Panc1 (cell line): ENCODE measurements around the gene HS3ST5. TPM values are rescaled to one million over a fixed set of nuclear protein-coding genes. Genes with fewer than 3 reads are reported as not detected.

Source experiments
- ATAC-seq: fragments of 200-7000 bp; cut with Tn5 transposase; 2 replicates; pipeline ENCODE4 v1.9.1; 2020; ENCODE audit warnings: mild to moderate bottlenecking, moderate library complexity
- BruUV-seq: library from RNA; stranded (reverse); fragments of 400-500 nt; replicated peaks from 2 replicates; lab custom pipeline; 2021; lab: Mats Ljungman, UMichigan
- CTCF ChIA-PET: fragments of 300-600 bp; sonication (Branson Sonifier 250); formaldehyde crosslinking; loops from one replicate; lab custom pipeline; 2022; ENCODE audit warnings: antibody characterized with exemption; lab: Charles Lee
- POLR2A ChIA-PET: fragments of 300-600 bp; sonication (Branson Sonifier 250); formaldehyde crosslinking; loops from one replicate; lab custom pipeline; 2022; ENCODE audit warnings: antibody characterized with exemption; lab: Charles Lee
- DNase-seq: peaks from one replicate; pipeline ENCODE4 v3.0.0-alpha.2; 2010; ENCODE audit warnings: low read depth, low spot score
- H3K27ac ChIP-seq: 2 replicates; pipeline ENCODE4 v1.5.1; 2011; ENCODE audit warnings: mild to moderate bottlenecking, low read length, inconsistent platforms
- H3K27me3 ChIP-seq: fragments of 200-500 bp; sonication (Bioruptor generic); 2 replicates; pipeline ENCODE4 v1.6.0; 2014; ENCODE audit warnings: low read length, inconsistent platforms; ENCODE audit not compliant: control insufficient read depth, insufficient read depth
- H3K36me3 ChIP-seq: fragments of 200-500 bp; sonication (Bioruptor generic); 2 replicates; pipeline ENCODE4 v1.5.1; 2014; ENCODE audit warnings: inconsistent platforms, mild to moderate bottlenecking, low read length, moderate library complexity; ENCODE audit not compliant: control insufficient read depth, insufficient read depth
- H3K4me1 ChIP-seq: 2 replicates; pipeline ENCODE4 v1.5.1; 2011; ENCODE audit warnings: inconsistent platforms, mild to moderate bottlenecking, low read length, moderate library complexity; ENCODE audit not compliant: control insufficient read depth, insufficient read depth
- H3K4me3 ChIP-seq, 2 experiments: 2 replicates each; pipeline ENCODE4 v1.5.1; 2011 to 2012; ENCODE audit warnings: low read depth in 2 of 2, low read length in 2 of 2, mild to moderate bottlenecking in 2 of 2, inconsistent platforms in 1 of 2, moderate library complexity in 1 of 2
- H3K9me3 ChIP-seq: fragments of 200-500 bp; sonication (Bioruptor generic); 2 replicates; pipeline ENCODE4 v1.5.1; 2014; ENCODE audit warnings: low read depth, mild to moderate bottlenecking, inconsistent platforms, low read length, moderate library complexity; ENCODE audit not compliant: control insufficient read depth, insufficient read depth
- CTCF ChIP-seq: fragments of 450-650 bp; IDR thresholded peaks from 2 replicates; pipeline ENCODE4 v1.5.1; 2017; ENCODE audit warnings: mild to moderate bottlenecking
- POLR2AphosphoS5 ChIP-seq: IDR thresholded peaks from 2 replicates; pipeline ENCODE4 v1.6.1; 2012; ENCODE audit warnings: mild to moderate bottlenecking, low read depth, low read length, moderate library complexity
- REST ChIP-seq, 2 experiments: IDR thresholded peaks; 2 replicates each; pipeline ENCODE4 v1.6.1; 2011 to 2012; ENCODE audit warnings: low read depth in 2 of 2, control low read depth in 1 of 2, low read length in 1 of 2, mild to moderate bottlenecking in 1 of 2, moderate library complexity in 1 of 2; ENCODE audit not compliant: insufficient read depth in 1 of 2
- SIN3A ChIP-seq: IDR thresholded peaks from 2 replicates; pipeline ENCODE4 v1.6.1; 2012; ENCODE audit warnings: low read depth, mild to moderate bottlenecking, low read length, moderate library complexity, borderline replicate concordance; ENCODE audit not compliant: insufficient read depth
- TCF7L2 ChIP-seq: IDR thresholded peaks from 2 replicates; pipeline ENCODE4 v1.6.1; 2011; ENCODE audit warnings: mild to moderate bottlenecking, low read depth, low read length, inconsistent platforms
- in situ Hi-C: cut with HindIII; loops from 2 replicates; pipeline ENCODE4 v1.10.0; 2016; ENCODE audit warnings: low sequenced_read_pairs, low pct_unique_long_range_greater_than_20kb
- intact Hi-C: fragments of 100-400 bp; cut with micrococcal nuclease; formaldehyde crosslinking; loops from one replicate; pipeline ENCODE4 v1.10.0; 2022; ENCODE audit not compliant: unreplicated experiment
- total RNA-seq: library from RNA; stranded (reverse); gene quantifications from one replicate; pipeline ENCODE4 v1.2.1, GENCODE V29; 2021; ENCODE audit not compliant: unreplicated experiment

HS3ST5 gene
- total RNA-seq, 1 experiment from 2014 or later, result 0.05 TPM

- no peaks in the 10 kb centered on the region for H3K27me3 ChIP-seq
- TF ChIP-seq SIN3A (no peak), CTCF (no peak), REST (IDR thresholded peaks at IDR 0.05; ENCODE audit: insufficient read depth in 1 of 2, low read depth in 2 of 2, low read length in 1 of 2) (no peak), POLR2AphosphoS5 (no peak), TCF7L2 (no peak)
- BruUV-seq, result no TSS peak
- DNase-seq (no peak), ATAC-seq (no peak)
- CTCF ChIA-PET, result interaction anchor here (0.6 kb wide), 2 partner anchors 1495 to 1781 kb away, joined by 3 read pairs; no protein-coding TSS in a partner anchor
- no peak overlapping the region for H3K4me3 ChIP-seq
- in situ Hi-C loops (no loop called here), intact Hi-C loops (no loop called here)
- POLR2A ChIA-PET, result no interaction called here
- H3K36me3 ChIP-seq, result no peaks in the 10 kb centered on the region
- H3K4me1 ChIP-seq, result no peaks in the 10 kb centered on the region
- H3K9me3 ChIP-seq, result no peaks in the 10 kb centered on the region
- H3K27ac ChIP-seq, result no peak overlapping the region
Measured at GRCh38 chr6:114362957-114363356, 20.1 kb upstream of the HS3ST5 start.

DNA sequence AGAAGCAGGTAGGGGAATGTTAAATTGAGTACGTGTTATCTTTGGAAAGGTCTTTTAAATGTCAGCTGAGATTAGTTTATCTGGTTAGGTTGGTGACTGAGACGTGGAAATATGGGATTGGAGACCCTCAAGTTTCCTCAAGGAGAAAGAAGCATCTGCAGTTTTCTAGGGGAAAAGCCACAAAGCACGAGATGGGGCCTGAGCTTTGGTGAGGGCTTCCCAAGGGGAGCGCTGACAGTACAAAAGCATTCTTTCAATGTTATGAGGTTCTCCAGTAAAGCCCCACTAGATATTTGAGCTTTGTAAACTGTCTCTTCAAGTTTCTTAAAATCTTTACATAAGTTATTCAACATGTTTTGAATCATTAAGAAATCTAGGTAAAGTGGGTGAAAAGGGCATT is 19.6 kb upstream of the HS3ST5 start:
- no peaks in the 10 kb centered on the region for H3K27me3 ChIP-seq
- H3K27ac ChIP-seq, result no peak overlapping the region
- no peak for DNase-seq
- TF ChIP-seq TCF7L2 (no peak), REST (IDR thresholded peaks at IDR 0.05; ENCODE audit: insufficient read depth in 1 of 2, low read depth in 2 of 2, low read length in 1 of 2) (no peak), SIN3A (no peak), POLR2AphosphoS5 (no peak), CTCF (no peak)
- intact Hi-C loops (no loop called here), in situ Hi-C loops (no loop called here)
- ChIA-PET CTCF (interaction anchor here (0.6 kb wide), 1 partner anchor 1495 kb away, joined by 3 read pairs; no protein-coding TSS in a partner anchor), POLR2A (no interaction called here)
- H3K4me1 ChIP-seq, result no peaks in the 10 kb centered on the region
- no peak for ATAC-seq
- no peak overlapping the region for H3K4me3 ChIP-seq
- no peaks in the 10 kb centered on the region for H3K36me3 ChIP-seq
- no peaks in the 10 kb centered on the region for H3K9me3 ChIP-seq
- BruUV-seq, result no TSS peak
